K562 (cell line): ENCODE measurements around the gene LGI4. TPM values are rescaled to one million over a fixed set of nuclear protein-coding genes. Genes with fewer than 3 reads are reported as not detected.

Source experiments
- ATF6 ChIP-seq: sonication (generic); formaldehyde crosslinking; IDR thresholded peaks from 2 replicates; pipeline ENCODE4 v1.4.0; 2020; ENCODE audit warnings: mild to moderate bottlenecking, missing genetic modification reagents
- CBX3 ChIP-seq, 2 experiments: IDR thresholded peaks; 1 replicate in 1 of 2; 2 replicates in 1 of 2; pipeline ENCODE4 v1.6.1; 2012; ENCODE audit warnings: inconsistent platforms in 2 of 2, low read length in 2 of 2, borderline replicate concordance in 1 of 2, control low read depth in 1 of 2
- CTCF ChIP-seq, 3 experiments: IDR thresholded peaks in 2 of 3; conservative IDR thresholded peaks in 1 of 3; 2 replicates each; pipeline ENCODE4 v1.5.1; 2011 to 2012; ENCODE audit warnings: low read length in 3 of 3, mild to moderate bottlenecking in 3 of 3, control low read depth in 2 of 3, improper control_type of control experiment in 1 of 3, inconsistent platforms in 1 of 3, low read depth in 1 of 3, mixed read lengths in 1 of 3, moderate library complexity in 1 of 3; ENCODE audit not compliant: insufficient read depth in 2 of 3
- HOXB6 ChIP-seq: fragments of 250-450 bp; sonication (Bioruptor Pico); IDR thresholded peaks from 2 replicates; pipeline ENCODE4 v1.5.1; 2022; ENCODE audit warnings: mild to moderate bottlenecking, borderline replicate concordance
- MAX ChIP-seq: sonication (generic); formaldehyde crosslinking; IDR thresholded peaks from 2 replicates; pipeline ENCODE4 v1.9.0; 2022; ENCODE audit warnings: mild to moderate bottlenecking, missing genetic modification reagents
- NFE2 ChIP-seq: IDR thresholded peaks from 2 replicates; pipeline ENCODE4 v1.6.1; 2014; ENCODE audit warnings: antibody characterized with exemption, low read depth
- POLR2H ChIP-seq: IDR thresholded peaks from 2 replicates; pipeline ENCODE4 v1.6.1; 2016; ENCODE audit warnings: missing genetic modification characterization, low read depth, mild to moderate bottlenecking, control low read depth, missing compliant biosample characterization, moderate library complexity
- SMAD3 ChIP-seq: fragments of 450-650 bp; formaldehyde crosslinking; conservative IDR thresholded peaks from 2 replicates; pipeline ENCODE4 v1.4.0; 2020; ENCODE audit warnings: mild to moderate bottlenecking
- STAT6 ChIP-seq: sonication (generic); formaldehyde crosslinking; IDR thresholded peaks from 2 replicates; pipeline ENCODE4 v1.8.1; 2023; ENCODE audit warnings: mild to moderate bottlenecking, missing genetic modification reagents
- TAF1 ChIP-seq: IDR thresholded peaks from 2 replicates; pipeline ENCODE4 v1.6.1; 2011; ENCODE audit warnings: mild to moderate bottlenecking, low read length, moderate library complexity; ENCODE audit not compliant: insufficient read depth, control insufficient read depth, severe bottlenecking; ENCODE audit errors: extremely low read depth
- TRIM25 ChIP-seq: fragments of 450-650 bp; IDR thresholded peaks from 2 replicates; pipeline ENCODE4 v1.7.0; 2016; ENCODE audit warnings: borderline replicate concordance
- ZNF146 ChIP-seq: IDR thresholded peaks from one replicate; pipeline ENCODE4 v1.6.1; 2018; ENCODE audit warnings: missing compliant biosample characterization; ENCODE audit not compliant: unreplicated experiment
- ZNF212 ChIP-seq: fragments of 450-650 bp; formaldehyde crosslinking; IDR thresholded peaks from 2 replicates; pipeline ENCODE4 v1.4.0; 2020; ENCODE audit warnings: mild to moderate bottlenecking
- ZNF512 ChIP-seq: IDR thresholded peaks from 2 replicates; pipeline ENCODE4 v1.6.1; 2016; ENCODE audit warnings: missing genetic modification characterization, missing compliant biosample characterization
- ZNF717 ChIP-seq: fragments of 250-450 bp; sonication (Bioruptor Pico); IDR thresholded peaks from 2 replicates; pipeline ENCODE4 v1.5.0; 2021
- polyA plus RNA-seq, 8 experiments: library from polyadenylated mRNA; depleted of rRNA in 4 of 8; stranded (reverse) in 5 of 8; unstranded in 3 of 8; fragments of >200 nt; fragmentation: Nextera tagmentation in 2 of 8; fragmentation: Illumina TruSeq in 1 of 8; extraction: Ambion mirVana in 2 of 8; extraction: Trizol in 1 of 8; gene quantifications; 2 replicates each; pipeline versions ENCODE4 v1.2.1 to v1.2.3, GENCODE V29; 2011 to 2014; ENCODE audit warnings: inconsistent platforms in 1 of 8, missing spikeins in 1 of 8
- total RNA-seq, 7 experiments: library from RNA; depleted of rRNA in 6 of 7; stranded (reverse); fragments of >200 nt in 6 of 7; fragmentation: Illumina TruSeq in 2 of 7; extraction: Trizol in 2 of 7; gene quantifications; 2 replicates each; pipeline versions ENCODE4 v1.2.1 to v1.2.3, GENCODE V29; 2011 to 2021; ENCODE audit warnings: low replicate concordance in 1 of 7

Gene LGI4
- total and polyA plus RNA-seq, 9 of the 15 experiments (the other 6 are each of a cell fraction or from before 2014, with no cell fraction given): 0.14 to 0.30 (median 0.24) TPM; not detected in 4

GRCh38 chr19:35166100-35167063 lies 31.5 kb upstream of the LGI4 start (continued):
- TF ChIP-seq ZNF146 (no peak), NFE2 (peak; percentile 36; the same call in 1 of the 2 replicates), CTCF (IDR thresholded peaks at IDR 0.05 in 2 of 3, conservative IDR thresholded peaks at IDR 0.05 in 1 of 3; ENCODE audit: insufficient read depth in 2 of 3, low read depth in 1 of 3, low read length in 3 of 3) (no peak; a peak in 1 of 6 replicates), ZNF512 (tag) (no peak), ATF6 (CRISPR knock-in tag) (no peak), CBX3 (IDR thresholded peaks at IDR 0.05; ENCODE audit: borderline replicate concordance in 1 of 2, low read length in 2 of 2) (peak in 1 of 2 experiments; percentile 48; a peak in 1 of 3 replicates), MAX (CRISPR knock-in tag) (peak; percentile 48; the same call in 1 of the 2 replicates), POLR2H (tag) (peak; percentile 22; the same call in 1 of the 2 replicates), STAT6 (no peak), HOXB6 (CRISPR knock-in tag) (no peak), TRIM25 (no peak), ZNF717 (CRISPR knock-in tag) (no peak), SMAD3 (CRISPR knock-in tag) (no peak), ZNF212 (no peak), TAF1 (peak; percentile 35)
